CD4-positive, alpha-beta T cell treated with Interleukin-12 subunit alpha and Interleukin-12 subunit beta, for 1 hour (primary cell): ENCODE results near the gene SH2D5.

Source experiments
- DNase-seq: peaks from one replicate; pipeline ENCODE4 v3.0.0-alpha.2; 2020

SH2D5 gene

DNA sequence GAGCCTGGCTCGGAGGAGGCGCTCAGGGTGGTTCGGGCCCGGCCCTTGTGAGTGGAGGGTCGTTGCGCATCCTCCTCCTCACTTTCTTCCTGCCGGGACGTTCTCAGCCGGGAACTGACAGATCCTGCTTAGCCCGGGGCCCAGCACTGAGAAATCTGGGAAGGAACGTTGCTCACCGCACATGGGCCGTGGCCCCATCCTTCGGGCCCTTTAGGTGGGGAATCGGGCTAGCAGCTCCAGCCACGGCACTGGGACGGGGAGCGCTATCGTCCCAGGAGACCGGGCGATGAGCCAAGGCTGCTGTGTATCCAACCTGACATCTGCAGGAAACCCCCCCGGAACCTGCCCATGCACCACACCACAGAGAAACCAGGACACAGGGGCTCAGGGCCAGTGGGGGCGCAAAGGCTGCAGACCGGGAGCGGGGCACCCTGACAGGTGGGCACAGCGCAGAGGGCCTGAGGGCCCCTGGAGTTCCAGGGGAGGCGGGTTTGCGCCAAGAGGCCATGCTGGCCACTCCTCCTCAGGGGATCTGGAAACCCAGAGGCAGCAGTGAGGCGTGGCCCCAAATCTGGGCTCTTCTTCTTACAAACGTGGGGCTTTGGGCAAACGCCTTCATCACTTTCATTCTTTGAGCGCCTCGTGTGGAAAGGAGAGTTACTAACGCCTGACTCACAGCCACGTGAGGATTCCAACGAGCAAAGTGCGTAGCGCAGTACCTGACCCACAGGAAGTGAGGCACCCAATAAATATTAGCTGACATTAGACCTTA lies at the start of gene SH2D5:
SH2D5 (minus strand) TSS at position 116 of the 772 bp plus-strand sequence. CDS start 4,659 bp downstream, outside the sequence.
- DNase-seq = peak; percentile 72

DNA sequence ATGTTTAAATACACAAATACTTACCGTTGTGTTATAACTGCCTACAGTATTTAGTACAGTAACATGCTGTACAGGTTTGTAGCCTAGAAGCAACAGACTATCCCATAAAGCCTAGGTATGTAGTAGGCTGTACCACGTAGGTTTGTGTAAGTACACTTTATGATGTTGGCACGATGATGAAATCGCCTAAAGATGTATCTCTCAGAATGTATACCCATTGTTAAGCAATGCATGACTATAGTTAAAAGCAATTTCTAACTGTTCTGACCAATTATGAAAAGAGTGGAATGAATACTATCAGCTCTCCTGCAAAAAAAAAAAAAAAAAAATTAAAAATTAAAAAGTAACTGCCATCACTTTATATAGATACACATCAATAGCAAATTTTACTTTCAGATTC lies 43.2 kb upstream of the SH2D5 start:
- DNase-seq = no peak

GRCh38 chr1:20771780-20772179 lies 39.3 kb upstream of the SH2D5 start:
- DNase-seq = no peak

- DNase-seq = no peak
These were observed 38.0 kb upstream of the SH2D5 start for GRCh38 chr1:20770314-20771087.

DNA sequence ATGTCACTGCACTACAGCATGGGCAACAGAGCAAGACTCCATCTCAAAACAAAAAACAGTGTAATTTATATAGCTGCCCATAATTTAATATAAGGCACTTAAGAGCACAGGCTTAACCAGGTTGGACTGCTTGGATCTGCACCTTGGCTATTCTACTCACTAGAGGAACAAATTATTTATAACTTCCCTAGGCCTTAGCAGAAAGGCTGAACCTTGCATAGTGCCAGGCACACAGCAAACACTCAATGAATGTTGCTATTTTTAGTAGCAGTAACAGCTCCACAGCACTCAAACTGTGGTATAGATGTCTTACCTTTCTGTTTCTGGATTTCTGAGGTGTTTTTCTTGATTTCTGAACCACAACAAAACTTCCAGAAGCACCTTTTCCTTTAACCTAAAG lies 34.8 kb upstream of the SH2D5 start:
- DNase-seq = no peak

DNA sequence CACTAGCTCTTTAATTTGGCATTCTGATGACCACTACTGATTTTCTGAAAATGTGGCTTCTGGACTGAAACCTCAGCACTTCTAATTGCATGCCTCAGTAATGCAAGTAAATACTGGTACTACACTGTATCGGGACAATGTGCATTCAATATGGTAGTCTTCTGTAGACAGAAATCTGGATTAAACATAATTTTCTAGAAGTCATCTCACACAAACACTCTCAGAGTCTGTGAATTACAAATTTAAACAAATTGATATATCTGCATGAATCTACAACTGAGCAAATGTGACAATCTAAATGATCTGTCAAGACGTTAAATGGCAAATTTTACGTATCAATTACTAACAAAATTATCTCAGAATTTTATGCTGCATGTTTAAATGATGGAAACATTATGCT lies 30.9 kb upstream of the SH2D5 start:
- DNase-seq = no peak

- DNase-seq = no peak
These were observed 27.8 kb upstream of the SH2D5 start for GRCh38 chr1:20760322-20760721.

DNA sequence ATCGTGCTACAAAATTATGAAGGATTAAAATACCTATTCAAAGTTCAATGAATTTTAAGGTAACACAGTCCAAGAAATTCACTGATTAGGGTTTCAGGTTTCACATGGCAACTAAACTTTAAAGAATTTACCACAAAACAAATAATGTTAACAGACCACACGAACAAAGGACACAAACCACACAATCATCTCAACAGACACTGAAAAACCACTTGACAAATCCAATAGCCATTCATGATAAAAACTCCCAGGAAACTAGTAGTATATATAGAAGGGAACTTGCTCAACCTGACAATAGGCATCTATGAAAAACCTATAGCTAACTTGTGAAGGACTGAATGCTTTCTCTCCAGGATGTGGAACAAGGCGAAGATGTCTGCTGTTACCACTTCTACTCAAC lies 21.1 kb upstream of the SH2D5 start:
- DNase-seq = no peak

DNA sequence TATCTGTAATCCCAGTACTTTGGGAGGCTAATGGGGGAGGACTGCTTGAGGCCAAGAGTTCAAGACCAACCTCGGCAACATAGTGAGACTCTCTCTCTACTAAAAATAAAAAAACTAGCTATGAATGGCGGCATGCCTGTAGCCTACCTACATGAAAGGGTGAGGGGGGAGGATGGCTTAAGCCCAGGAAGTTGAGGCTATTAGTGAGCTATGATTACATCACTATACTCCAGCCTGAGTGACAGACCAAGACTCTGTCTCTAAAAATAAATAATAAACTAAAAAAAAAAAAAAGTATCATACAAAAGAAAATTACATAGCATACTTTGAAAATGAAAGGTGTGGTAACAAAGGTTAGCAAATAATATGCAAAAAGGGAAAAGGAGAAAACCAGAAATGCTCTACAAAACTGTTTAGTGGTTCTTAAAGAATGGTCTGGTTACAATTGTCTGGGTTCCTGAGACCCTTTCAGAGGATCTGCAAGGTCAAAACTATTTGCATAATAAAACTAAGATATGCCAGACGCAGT lies 19.0 kb upstream of the SH2D5 start:
- no peak for DNase-seq

- no peak for DNase-seq
These were observed 10.2 kb upstream of the SH2D5 start for GRCh38 chr1:20742671-20743070.

- no peak for DNase-seq
These were observed 8.3 kb upstream of the SH2D5 start for GRCh38 chr1:20740781-20741180.

DNA sequence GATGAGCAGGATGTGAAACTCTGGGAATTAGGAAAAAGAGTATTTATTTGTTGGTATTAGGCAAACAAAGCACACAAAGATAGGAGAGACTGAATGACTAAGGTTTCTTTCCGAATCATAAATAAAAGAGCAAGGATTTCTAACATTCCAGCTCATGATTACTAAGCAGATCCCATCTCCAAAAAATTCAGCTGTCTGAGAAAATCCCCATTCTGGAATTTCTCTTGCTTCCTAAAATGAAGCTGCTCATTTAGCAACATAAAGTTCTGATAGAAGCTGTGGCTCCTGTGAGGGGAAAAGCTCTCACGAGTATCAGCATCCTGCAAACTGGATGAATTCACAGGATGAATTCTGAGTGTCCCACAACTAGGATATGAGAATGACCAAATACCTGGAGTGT lies 6.7 kb upstream of the SH2D5 start:
- DNase-seq = no peak

DNA sequence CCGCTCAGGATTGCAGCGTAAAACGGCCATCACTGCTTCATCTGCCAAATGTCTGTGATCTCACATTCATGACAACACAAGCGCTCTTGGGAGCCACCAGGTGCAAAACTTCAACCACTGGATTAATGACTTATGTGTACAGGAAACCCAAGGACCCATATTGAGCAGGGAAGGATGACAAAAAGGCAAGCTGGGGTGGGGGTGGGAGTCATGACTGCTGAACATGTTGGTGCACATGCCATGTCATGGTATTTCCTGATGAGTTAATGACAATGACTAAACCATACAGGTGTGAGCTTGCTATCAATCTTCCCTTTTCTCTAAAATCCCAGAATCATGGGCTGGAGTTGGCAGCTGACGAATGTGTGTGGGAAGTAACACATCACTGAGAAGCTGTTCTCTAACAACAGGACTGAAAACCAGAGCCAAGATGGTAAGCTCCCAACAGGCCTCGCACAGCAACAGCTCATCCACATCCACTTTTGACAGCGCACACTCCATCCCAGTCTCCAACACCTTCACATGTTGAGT lies 3.1 kb upstream of the SH2D5 start:
- DNase-seq = no peak

- DNase-seq = no peak
These were observed 965 bp upstream of the SH2D5 start for GRCh38 chr1:20733360-20733975.

- DNase-seq = peak; percentile 66
These were observed 374 bp downstream of the SH2D5 start for GRCh38 chr1:20732071-20732587.

DNA sequence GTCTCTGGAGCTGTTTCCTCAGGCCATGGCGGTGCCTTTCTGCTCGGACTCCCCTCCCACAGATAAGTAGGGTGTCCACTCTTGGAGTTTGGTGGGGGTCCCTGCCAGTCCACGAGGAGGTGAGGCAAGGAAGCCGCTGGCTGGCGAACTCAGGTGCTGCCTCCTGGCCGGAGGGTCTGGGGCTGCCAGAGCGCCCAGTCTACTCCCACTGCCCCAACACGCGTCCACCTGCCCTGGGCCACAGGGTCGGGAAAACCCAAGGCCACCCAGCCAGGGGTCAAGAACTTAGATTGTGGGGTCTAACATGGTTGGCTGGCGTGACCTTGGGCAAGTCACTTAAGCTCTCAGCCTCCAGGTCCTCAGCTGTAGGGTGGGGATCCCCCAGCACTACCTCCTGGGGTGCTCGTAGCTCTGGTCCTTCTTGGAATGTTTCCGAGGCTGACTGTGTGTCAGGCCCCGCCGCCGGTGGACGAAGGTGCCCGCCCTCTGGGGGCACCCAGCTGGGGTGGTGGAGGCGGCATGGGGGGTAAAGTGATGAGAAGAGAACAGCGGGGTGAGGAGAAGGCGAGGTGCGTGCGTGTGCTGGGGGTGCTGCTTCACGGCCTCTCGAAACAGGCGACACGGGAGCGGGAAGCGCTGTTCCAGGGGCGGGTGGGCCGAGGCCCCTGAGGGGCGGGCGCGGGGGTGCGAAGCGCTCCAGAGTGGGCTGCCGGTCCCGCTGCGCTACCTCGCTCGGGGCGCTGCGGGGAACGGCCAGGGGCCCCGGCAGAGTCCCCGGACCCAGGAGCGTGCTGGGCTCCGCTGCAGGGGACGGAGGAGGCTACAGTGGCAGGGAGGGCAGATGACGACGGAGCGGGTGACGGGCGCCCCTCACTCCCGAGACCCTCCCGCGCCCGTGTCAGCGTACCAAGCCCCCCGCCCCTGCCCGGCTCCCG lies 1.2 kb downstream of the SH2D5 start:
- DNase-seq = no peak

DNA sequence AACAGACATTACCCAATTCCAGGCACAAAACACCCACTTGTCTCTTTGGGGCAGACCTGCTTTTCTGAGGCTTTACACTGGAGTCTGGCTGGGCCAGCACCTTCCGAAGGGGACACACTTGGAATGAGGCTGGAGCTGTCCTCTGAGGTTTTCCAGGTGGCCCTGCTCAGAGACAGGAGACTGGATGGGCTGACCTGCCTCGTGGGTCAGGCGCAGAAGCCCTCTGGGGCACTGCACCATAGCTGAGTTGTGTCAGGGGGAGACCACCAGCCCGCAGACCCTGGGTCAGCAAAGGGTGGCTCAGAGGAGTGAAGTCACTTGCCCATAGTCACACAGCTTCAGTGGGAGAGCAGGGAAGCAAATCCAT lies 1.8 kb downstream of the SH2D5 start:
- DNase-seq = no peak

GRCh38 chr1:20729990-20730689 lies 2.4 kb downstream of the SH2D5 start:
- no peak for DNase-seq

DNA sequence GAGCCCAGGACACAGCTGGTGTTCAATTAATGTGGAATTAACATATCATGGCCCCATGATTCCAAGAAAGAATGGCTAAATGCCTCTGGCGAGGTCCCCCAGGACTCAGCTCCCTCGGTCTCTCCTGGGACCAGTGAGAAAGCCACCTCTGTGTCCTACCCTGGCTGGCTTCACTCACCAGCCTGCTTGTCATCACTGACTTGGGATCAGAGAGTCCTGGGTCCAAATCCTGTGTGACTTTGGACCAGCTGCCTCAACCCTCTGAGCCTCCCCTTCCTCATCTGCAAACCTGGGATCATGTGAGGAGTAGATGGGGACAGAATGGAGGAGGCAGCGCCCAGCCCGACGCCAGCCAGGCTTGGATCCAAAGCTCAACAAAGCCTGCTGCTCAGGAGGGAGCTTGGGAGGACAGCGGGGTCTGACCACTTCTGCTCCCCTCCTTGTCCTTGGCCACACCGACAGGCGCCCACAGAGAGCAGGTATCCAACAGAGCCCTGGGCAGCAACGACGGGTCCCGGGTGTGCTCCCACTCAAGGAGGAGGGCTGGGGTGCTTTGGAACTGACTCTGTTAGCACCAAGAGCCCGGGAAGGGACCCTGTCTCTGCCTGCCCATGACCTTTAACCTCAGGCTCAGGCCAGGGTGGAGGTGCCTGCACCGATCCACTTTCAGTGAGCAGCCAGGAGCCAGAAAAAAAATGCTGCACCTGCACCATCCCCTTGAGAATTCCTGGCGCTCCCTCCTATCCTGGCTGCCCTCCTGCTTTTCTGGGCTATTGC lies 3.2 kb downstream of the SH2D5 start:
- no peak for DNase-seq

GRCh38 chr1:20728371-20729154 lies 3.9 kb downstream of the SH2D5 start:
- DNase-seq = no peak
